Measurements from ENCODE around the gene LDLRAD4. TPM values are rescaled to one million over a fixed set of nuclear protein-coding genes. Genes with fewer than 3 reads are reported as not detected.

The LDLRAD4 gene
- total RNA-seq, 1 experiment from 2014 or later = 204 TPM

- Histone ChIP-seq H4K20me1 (ENCODE audit: insufficient read depth, low read depth, low read length) (peaks cover 20% of the 10 kb centered on the region; the same call in 1 of the 2 replicates), H3K9me3 (ENCODE audit: low read length) (no peaks in the 10 kb centered on the region), H3K4me3 (ENCODE audit: low read length) (peak overlapping the region; percentile 79), H3K9ac (ENCODE audit: low read length) (peak overlapping the region; percentile 89), H3K27ac (ENCODE audit: low read length) (peak overlapping the region; percentile 99), H3K4me2 (ENCODE audit: low read depth, low read length, poor library complexity, severe bottlenecking) (peak overlapping the region; percentile 88), H3K36me3 (ENCODE audit: insufficient read depth, low read length) (peaks cover 31% of the 10 kb centered on the region), H3K9me2 (replicated peaks; ENCODE audit: insufficient read depth, low read length) (no peaks in the 10 kb centered on the region), H3K4me1 (ENCODE audit: low read length) (peaks cover 64% of the 10 kb centered on the region), H3K79me2 (ENCODE audit: low read length) (peaks cover 92% of the 10 kb centered on the region), H3K27me3 (ENCODE audit: low read length) (no peaks in the 10 kb centered on the region), H2AFZ (ENCODE audit: low read length) (no peak overlapping the region)
- peak; percentile 73 for DNase-seq
These were observed 398.0 kb downstream of the LDLRAD4 start for GRCh38 chr18:13616525-13617035.

GRCh38 chr18:13617826-13618515 is 399.4 kb downstream of the LDLRAD4 start:
- H3K9me2 ChIP-seq (replicated peaks; ENCODE audit: insufficient read depth, low read length) = no peaks in the 10 kb centered on the region

GRCh38 chr18:13618760-13619438 is 400.3 kb downstream of the LDLRAD4 start:
- Histone ChIP-seq H2AFZ (ENCODE audit: low read length) (no peak overlapping the region), H3K9me2 (replicated peaks; ENCODE audit: insufficient read depth, low read length) (no peaks in the 10 kb centered on the region), H3K27ac (ENCODE audit: low read length) (peak overlapping the region; percentile 99), H3K4me1 (ENCODE audit: low read length) (peaks cover 73% of the 10 kb centered on the region), H3K9me3 (ENCODE audit: low read length) (no peaks in the 10 kb centered on the region), H3K4me2 (ENCODE audit: low read depth, low read length, poor library complexity, severe bottlenecking) (no peak overlapping the region), H3K9ac (ENCODE audit: low read length) (no peak overlapping the region), H4K20me1 (ENCODE audit: insufficient read depth, low read depth, low read length) (peaks cover 25% of the 10 kb centered on the region; the same call in 1 of the 2 replicates), H3K36me3 (ENCODE audit: insufficient read depth, low read length) (peaks cover 34% of the 10 kb centered on the region), H3K79me2 (ENCODE audit: low read length) (peaks cover 94% of the 10 kb centered on the region), H3K27me3 (ENCODE audit: low read length) (no peaks in the 10 kb centered on the region), H3K4me3 (ENCODE audit: low read length) (no peak overlapping the region)
- DNase-seq = peak; percentile 67

More at GRCh38 chr18:13617826-13618515, 399.4 kb downstream of the LDLRAD4 start:
- no peak overlapping the region for H3K4me3 ChIP-seq (ENCODE audit: low read length)
- no peak overlapping the region; the same call in 1 of the 2 replicates for H3K9ac ChIP-seq (ENCODE audit: low read length)
- H3K27me3 ChIP-seq (ENCODE audit: low read length) = no peaks in the 10 kb centered on the region
- H3K4me1 ChIP-seq (ENCODE audit: low read length) = peaks cover 64% of the 10 kb centered on the region
- peaks cover 94% of the 10 kb centered on the region for H3K79me2 ChIP-seq (ENCODE audit: low read length)
- H3K9me3 ChIP-seq (ENCODE audit: low read length) = no peaks in the 10 kb centered on the region
- DNase-seq = peak; percentile 70
- H3K27ac ChIP-seq (ENCODE audit: low read length) = peak overlapping the region; percentile 99
- peaks cover 32% of the 10 kb centered on the region for H3K36me3 ChIP-seq (ENCODE audit: insufficient read depth, low read length)
- no peak overlapping the region for H2AFZ ChIP-seq (ENCODE audit: low read length)
- H4K20me1 ChIP-seq (ENCODE audit: insufficient read depth, low read depth, low read length) = peaks cover 20% of the 10 kb centered on the region; the same call in 1 of the 2 replicates
- peak overlapping the region; percentile 88 for H3K4me2 ChIP-seq (ENCODE audit: low read depth, low read length, poor library complexity, severe bottlenecking)

GRCh38 chr18:13619505-13620205 is 401.1 kb downstream of the LDLRAD4 start:
- no peaks in the 10 kb centered on the region for H3K27me3 ChIP-seq (ENCODE audit: low read length)
- H3K4me3 ChIP-seq (ENCODE audit: low read length) = no peak overlapping the region
- no peak overlapping the region for H2AFZ ChIP-seq (ENCODE audit: low read length)
- H3K9me3 ChIP-seq (ENCODE audit: low read length) = no peaks in the 10 kb centered on the region
- H3K79me2 ChIP-seq (ENCODE audit: low read length) = peaks cover 94% of the 10 kb centered on the region
- H3K9ac ChIP-seq (ENCODE audit: low read length) = no peak overlapping the region
- no peak overlapping the region for H3K27ac ChIP-seq (ENCODE audit: low read length)
- no peaks in the 10 kb centered on the region for H3K9me2 ChIP-seq (replicated peaks; ENCODE audit: insufficient read depth, low read length)
- peak; percentile 72 for DNase-seq
- peaks cover 31% of the 10 kb centered on the region; the same call in 1 of the 2 replicates for H4K20me1 ChIP-seq (ENCODE audit: insufficient read depth, low read depth, low read length)
- peaks cover 31% of the 10 kb centered on the region; the same call in 1 of the 2 replicates for H3K36me3 ChIP-seq (ENCODE audit: insufficient read depth, low read length)
- peaks cover 73% of the 10 kb centered on the region for H3K4me1 ChIP-seq (ENCODE audit: low read length)
- H3K4me2 ChIP-seq (ENCODE audit: low read depth, low read length, poor library complexity, severe bottlenecking) = no peak overlapping the region

GRCh38 chr18:13620206-13620672 is 401.7 kb downstream of the LDLRAD4 start:
- H2AFZ ChIP-seq (ENCODE audit: low read length) = no peak overlapping the region
- H3K27ac ChIP-seq (ENCODE audit: low read length) = no peak overlapping the region
- peaks cover 27% of the 10 kb centered on the region; the same call in 1 of the 2 replicates for H3K36me3 ChIP-seq (ENCODE audit: insufficient read depth, low read length)
- H3K9me3 ChIP-seq (ENCODE audit: low read length) = no peaks in the 10 kb centered on the region
- no peaks in the 10 kb centered on the region for H3K27me3 ChIP-seq (ENCODE audit: low read length)
- no peak for DNase-seq
- peaks cover 72% of the 10 kb centered on the region for H3K4me1 ChIP-seq (ENCODE audit: low read length)
- no peak overlapping the region for H3K4me3 ChIP-seq (ENCODE audit: low read length)
- no peaks in the 10 kb centered on the region for H3K9me2 ChIP-seq (replicated peaks; ENCODE audit: insufficient read depth, low read length)
- H3K4me2 ChIP-seq (ENCODE audit: low read depth, low read length, poor library complexity, severe bottlenecking) = no peak overlapping the region
- no peak overlapping the region for H3K9ac ChIP-seq (ENCODE audit: low read length)
- H4K20me1 ChIP-seq (ENCODE audit: insufficient read depth, low read depth, low read length) = peaks cover 36% of the 10 kb centered on the region; the same call in 1 of the 2 replicates
- peaks cover 94% of the 10 kb centered on the region for H3K79me2 ChIP-seq (ENCODE audit: low read length)

GRCh38 chr18:13620818-13621445 is 402.4 kb downstream of the LDLRAD4 start:
- Histone ChIP-seq H3K27me3 (ENCODE audit: low read length) (no peaks in the 10 kb centered on the region), H3K36me3 (ENCODE audit: insufficient read depth, low read length) (peaks cover 26% of the 10 kb centered on the region; the same call in 1 of the 2 replicates), H3K9me3 (ENCODE audit: low read length) (no peaks in the 10 kb centered on the region), H3K9me2 (replicated peaks; ENCODE audit: insufficient read depth, low read length) (no peaks in the 10 kb centered on the region), H3K4me1 (ENCODE audit: low read length) (peaks cover 69% of the 10 kb centered on the region), H3K9ac (ENCODE audit: low read length) (no peak overlapping the region), H3K4me3 (ENCODE audit: low read length) (no peak overlapping the region), H4K20me1 (ENCODE audit: insufficient read depth, low read depth, low read length) (peaks cover 33% of the 10 kb centered on the region; the same call in 1 of the 2 replicates), H3K27ac (ENCODE audit: low read length) (no peak overlapping the region), H3K4me2 (ENCODE audit: low read depth, low read length, poor library complexity, severe bottlenecking) (no peak overlapping the region), H3K79me2 (ENCODE audit: low read length) (peaks cover 92% of the 10 kb centered on the region), H2AFZ (ENCODE audit: low read length) (no peak overlapping the region)
- DNase-seq = no peak

GRCh38 chr18:13621446-13621849 is 402.9 kb downstream of the LDLRAD4 start:
- H3K9me3 ChIP-seq (ENCODE audit: low read length) = no peaks in the 10 kb centered on the region
- DNase-seq = no peak
- peaks cover 33% of the 10 kb centered on the region; the same call in 1 of the 2 replicates for H4K20me1 ChIP-seq (ENCODE audit: insufficient read depth, low read depth, low read length)
- H3K4me2 ChIP-seq (ENCODE audit: low read depth, low read length, poor library complexity, severe bottlenecking) = no peak overlapping the region
- H3K27me3 ChIP-seq (ENCODE audit: low read length) = no peaks in the 10 kb centered on the region
- peaks cover 29% of the 10 kb centered on the region; the same call in 1 of the 2 replicates for H3K36me3 ChIP-seq (ENCODE audit: insufficient read depth, low read length)
- H3K4me1 ChIP-seq (ENCODE audit: low read length) = peaks cover 69% of the 10 kb centered on the region
- H2AFZ ChIP-seq (ENCODE audit: low read length) = no peak overlapping the region
- H3K27ac ChIP-seq (ENCODE audit: low read length) = no peak overlapping the region
- peaks cover 92% of the 10 kb centered on the region for H3K79me2 ChIP-seq (ENCODE audit: low read length)
- no peak overlapping the region for H3K4me3 ChIP-seq (ENCODE audit: low read length)
- H3K9ac ChIP-seq (ENCODE audit: low read length) = no peak overlapping the region
- no peaks in the 10 kb centered on the region for H3K9me2 ChIP-seq (replicated peaks; ENCODE audit: insufficient read depth, low read length)

Data from Karpas-422 (cell line).